WERI-Rb-1 (cell line): ENCODE data around the gene MYCBP.
"Not testable (repeated sequence)": the region's sequence is repeated elsewhere in the genome, so short reads cannot be mapped to it uniquely, and the experiment has no call there.

Experiments
- DNase-seq: peaks from one replicate; pipeline ENCODE4 v3.0.0-alpha.2; 2020
- H3K27ac ChIP-seq: fragments of 250-450 bp; sonication (Bioruptor Pico); 2 replicates; pipeline ENCODE4 v1.5.1; 2020; ENCODE audit warnings: mild to moderate bottlenecking, moderate library complexity
- H3K27me3 ChIP-seq: fragments of 250-450 bp; sonication (Bioruptor Pico); 2 replicates; pipeline ENCODE4 v1.5.1; 2021; ENCODE audit warnings: mild to moderate bottlenecking, low read depth, moderate library complexity; ENCODE audit not compliant: insufficient read depth, severe bottlenecking
- H3K36me3 ChIP-seq: fragments of 250-450 bp; sonication (Bioruptor Pico); 2 replicates; pipeline ENCODE4 v1.5.1; 2020; ENCODE audit warnings: mild to moderate bottlenecking, moderate library complexity
- H3K4me3 ChIP-seq: 2 replicates; pipeline ENCODE4 v1.5.1; 2011; ENCODE audit warnings: low read depth, mild to moderate bottlenecking, control low read depth, low read length
- H3K9me3 ChIP-seq: fragments of 250-450 bp; sonication (Bioruptor Pico); 2 replicates; pipeline ENCODE4 v1.5.1; 2021; ENCODE audit warnings: mild to moderate bottlenecking, moderate library complexity; ENCODE audit not compliant: severe bottlenecking
- TF ChIP-seq, protein P1 (sequence below): IDR thresholded peaks from 2 replicates; pipeline ENCODE4 v1.5.1; 2011; ENCODE audit warnings: low read depth, mild to moderate bottlenecking, control low read depth, inconsistent platforms, low read length

Gene MYCBP

DNA sequence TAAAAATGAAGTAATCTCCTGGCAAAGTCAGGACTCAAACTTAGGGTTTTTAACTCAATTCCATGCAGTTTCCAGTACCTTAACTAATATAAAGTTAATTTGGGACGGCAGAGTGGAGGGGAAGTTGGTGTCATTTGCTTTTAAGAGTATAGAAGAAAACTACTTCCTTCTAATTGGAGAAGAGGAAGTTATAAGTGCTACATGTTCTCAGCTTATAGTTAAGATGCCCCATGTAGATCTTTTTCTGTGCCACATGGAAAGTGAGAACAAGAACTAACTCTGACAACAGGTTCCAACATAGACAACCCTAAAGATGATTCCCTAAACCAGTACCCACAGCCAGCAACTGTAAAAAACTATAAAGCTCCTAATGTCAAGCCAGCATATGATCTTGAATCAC lies 25.1 kb downstream of the MYCBP start:
- no peak for DNase-seq
- TF ChIP-seq, protein P1, sequence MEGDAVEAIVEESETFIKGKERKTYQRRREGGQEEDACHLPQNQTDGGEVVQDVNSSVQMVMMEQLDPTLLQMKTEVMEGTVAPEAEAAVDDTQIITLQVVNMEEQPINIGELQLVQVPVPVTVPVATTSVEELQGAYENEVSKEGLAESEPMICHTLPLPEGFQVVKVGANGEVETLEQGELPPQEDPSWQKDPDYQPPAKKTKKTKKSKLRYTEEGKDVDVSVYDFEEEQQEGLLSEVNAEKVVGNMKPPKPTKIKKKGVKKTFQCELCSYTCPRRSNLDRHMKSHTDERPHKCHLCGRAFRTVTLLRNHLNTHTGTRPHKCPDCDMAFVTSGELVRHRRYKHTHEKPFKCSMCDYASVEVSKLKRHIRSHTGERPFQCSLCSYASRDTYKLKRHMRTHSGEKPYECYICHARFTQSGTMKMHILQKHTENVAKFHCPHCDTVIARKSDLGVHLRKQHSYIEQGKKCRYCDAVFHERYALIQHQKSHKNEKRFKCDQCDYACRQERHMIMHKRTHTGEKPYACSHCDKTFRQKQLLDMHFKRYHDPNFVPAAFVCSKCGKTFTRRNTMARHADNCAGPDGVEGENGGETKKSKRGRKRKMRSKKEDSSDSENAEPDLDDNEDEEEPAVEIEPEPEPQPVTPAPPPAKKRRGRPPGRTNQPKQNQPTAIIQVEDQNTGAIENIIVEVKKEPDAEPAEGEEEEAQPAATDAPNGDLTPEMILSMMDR = no peak
- no peak overlapping the region for H3K4me3 ChIP-seq
- no peaks in the 10 kb centered on the region for H3K27me3 ChIP-seq
- no peak overlapping the region for H3K27ac ChIP-seq
- H3K36me3 ChIP-seq = peaks cover 51% of the 10 kb centered on the region
- no peaks in the 10 kb centered on the region for H3K9me3 ChIP-seq

DNA sequence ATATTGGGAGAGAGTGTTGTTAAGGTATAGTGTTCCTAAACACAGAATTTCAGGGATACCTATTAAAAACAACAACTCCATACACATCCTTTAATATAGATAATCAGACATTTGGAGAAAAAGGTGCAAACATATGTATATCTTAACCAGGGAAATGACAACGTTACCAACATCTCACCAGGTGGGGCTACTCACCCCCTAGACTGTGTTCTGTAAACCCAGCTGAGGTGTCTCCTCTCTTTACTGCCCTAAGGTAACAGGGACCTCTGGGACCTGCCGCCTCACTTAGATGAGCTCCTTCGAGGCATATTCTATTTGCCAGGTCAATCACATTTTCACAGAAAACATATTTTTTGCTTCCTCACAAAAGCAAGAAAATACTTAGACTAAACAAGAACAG lies 26.9 kb downstream of the MYCBP start:
- Histone ChIP-seq H3K4me3 (no peak overlapping the region), H3K27ac (no peak overlapping the region), H3K9me3 (no peaks in the 10 kb centered on the region), H3K36me3 (peaks cover 48% of the 10 kb centered on the region), H3K27me3 (no peaks in the 10 kb centered on the region)
- DNase-seq = no peak
- TF ChIP-seq, protein P1 = no peak

DNA sequence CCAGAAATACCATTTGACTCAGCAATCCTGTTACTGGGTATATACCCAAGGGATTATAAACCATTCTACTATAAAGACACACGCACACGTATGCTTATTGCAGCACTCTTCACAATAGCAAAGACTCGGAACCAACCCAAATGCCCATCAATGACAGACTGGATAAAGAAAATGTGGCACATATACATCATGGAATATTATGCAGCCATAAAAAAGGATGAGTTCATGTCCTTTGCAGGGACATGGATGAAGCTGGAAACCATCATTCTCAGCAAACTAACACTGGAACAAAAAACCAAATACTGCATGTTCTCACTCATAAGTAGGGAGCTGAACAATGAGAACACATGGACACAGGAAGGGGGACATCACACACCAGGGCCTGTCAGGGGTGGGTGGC lies 28.1 kb downstream of the MYCBP start:
- H3K4me3 ChIP-seq, H3K9me3 ChIP-seq, H3K27me3 ChIP-seq, H3K27ac ChIP-seq, DNase-seq: not testable (repeated sequence)
- H3K36me3 ChIP-seq = peaks cover 44% of the 10 kb centered on the region

DNA sequence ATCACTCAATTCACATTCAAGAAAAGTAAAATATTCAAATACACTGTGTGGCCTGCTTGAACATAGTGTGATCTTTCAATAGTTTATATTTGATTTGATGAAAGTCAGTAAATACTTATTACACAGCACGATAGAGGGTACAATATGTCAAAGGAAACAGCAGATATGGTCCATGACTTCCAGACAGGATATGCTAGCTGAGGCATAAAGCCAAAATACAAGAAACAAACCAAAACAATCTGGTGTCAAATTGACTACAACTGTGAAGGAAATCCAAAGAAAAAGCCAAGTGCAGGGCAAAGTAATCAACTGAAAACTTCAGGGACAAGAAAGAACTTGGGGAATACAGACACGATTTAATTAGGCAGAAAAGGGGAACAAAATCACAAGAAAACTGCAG lies 32.9 kb downstream of the MYCBP start:
- H3K36me3 ChIP-seq = peaks cover 27% of the 10 kb centered on the region

DNA sequence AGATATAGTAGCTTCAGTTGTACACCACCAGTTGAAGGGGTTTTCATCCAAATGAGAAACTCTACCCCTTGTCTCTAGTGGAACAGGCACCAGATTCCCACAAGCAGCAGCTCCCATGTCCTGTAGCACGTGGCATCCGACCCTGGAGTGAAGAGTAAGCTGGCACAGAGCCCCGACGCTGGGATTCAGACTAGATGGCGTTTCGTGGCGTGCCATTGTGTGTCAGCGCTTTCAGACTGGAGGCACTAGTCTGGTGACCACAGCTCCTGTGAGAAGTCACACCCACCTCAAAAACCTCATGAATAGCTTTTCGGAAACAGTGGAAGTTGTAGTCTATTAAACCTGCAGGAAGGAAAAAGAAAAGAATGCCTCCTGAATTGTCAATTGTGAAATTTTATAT lies 33.8 kb downstream of the MYCBP start:
- Histone ChIP-seq H3K27me3 (no peaks in the 10 kb centered on the region), H3K4me3 (no peak overlapping the region), H3K27ac (no peak overlapping the region), H3K9me3 (no peaks in the 10 kb centered on the region), H3K36me3 (peaks cover 21% of the 10 kb centered on the region)
- TF ChIP-seq, protein P1 = no peak
- no peak for DNase-seq

More for the DNA sequence above, 32.9 kb downstream of the MYCBP start:
- H3K27ac ChIP-seq = no peak overlapping the region
- no peak overlapping the region for H3K4me3 ChIP-seq
- no peak for DNase-seq
- TF ChIP-seq, protein P1 = no peak
- H3K9me3 ChIP-seq = no peaks in the 10 kb centered on the region
- no peaks in the 10 kb centered on the region for H3K27me3 ChIP-seq

DNA sequence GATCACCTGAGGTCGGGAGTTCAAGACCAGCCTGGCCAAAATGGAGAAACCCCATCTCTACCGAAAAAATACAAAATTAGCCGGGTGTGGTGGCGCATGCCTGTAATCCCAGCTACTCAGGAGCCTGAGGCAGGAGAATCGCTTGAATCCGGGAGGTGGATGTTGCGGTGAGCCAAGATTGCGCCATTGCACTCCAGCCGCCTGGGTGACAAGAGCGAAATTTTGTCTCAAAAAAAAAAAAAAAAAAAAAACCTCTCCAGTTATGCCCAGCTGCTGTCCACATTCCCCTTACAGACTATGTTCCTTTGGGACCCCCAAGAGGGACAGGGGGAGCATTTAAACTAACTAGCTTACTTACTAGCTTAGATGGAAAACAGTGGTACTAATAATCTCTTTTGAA lies 36.8 kb downstream of the MYCBP start:
- peaks cover 14% of the 10 kb centered on the region for H3K36me3 ChIP-seq
- H3K4me3 ChIP-seq, DNase-seq, H3K9me3 ChIP-seq, H3K27ac ChIP-seq, H3K27me3 ChIP-seq: not testable (repeated sequence)

DNA sequence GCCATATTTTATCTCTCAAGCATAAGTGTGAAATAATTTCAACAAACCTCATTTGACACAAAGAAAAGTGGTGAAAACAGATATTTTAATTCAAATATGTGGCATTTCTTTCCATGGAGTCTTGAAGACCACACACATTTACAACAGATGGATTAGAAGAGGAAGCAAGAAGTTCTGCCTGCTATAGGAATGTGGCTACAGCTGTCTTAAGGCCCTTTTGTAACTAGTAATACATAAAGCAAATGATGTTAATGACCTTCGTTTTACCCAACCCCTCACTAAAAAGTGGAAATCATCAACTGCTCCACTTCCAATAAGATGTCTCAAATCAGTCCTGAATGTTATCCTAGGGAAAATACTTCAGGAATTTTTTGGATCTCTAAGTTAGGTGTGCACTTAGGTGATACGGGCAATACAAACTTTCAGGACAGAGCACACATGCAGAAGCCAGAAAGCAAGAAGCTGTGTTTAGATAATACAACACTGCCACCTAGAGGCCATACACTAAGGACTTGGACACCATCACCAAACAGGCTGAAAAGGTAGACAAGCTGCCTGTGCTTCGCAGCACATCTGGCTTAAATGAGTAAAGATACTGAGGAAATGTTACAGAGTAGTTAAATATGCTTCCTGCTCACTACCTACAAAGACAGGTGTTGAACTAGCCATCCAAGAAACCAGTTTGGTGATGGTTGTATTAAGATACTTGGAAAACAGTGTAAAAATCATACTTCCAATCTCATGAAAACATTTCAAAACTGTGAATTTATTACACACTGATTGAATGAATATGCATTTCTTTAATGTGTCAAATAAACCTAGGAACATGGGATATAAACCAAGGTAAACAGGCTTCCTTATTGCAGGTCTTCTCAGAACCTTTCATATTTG lies 38.0 kb downstream of the MYCBP start:
- Histone ChIP-seq H3K27me3 (no peaks in the 10 kb centered on the region), H3K36me3 (peaks cover 12% of the 10 kb centered on the region), H3K27ac (no peak overlapping the region), H3K9me3 (no peaks in the 10 kb centered on the region), H3K4me3 (no peak overlapping the region)
- TF ChIP-seq, protein P1 = peak; percentile 75
- DNase-seq = peak; percentile 41
